HG03575 (cell line): ENCODE measurements around the gene SNX2.
"Not testable (repeated sequence)": the region's sequence is repeated elsewhere in the genome, so short reads cannot be mapped to it uniquely, and the experiment has no call there.

ENCODE experiments used
- ATAC-seq: cut with Tn5 transposase; IDR thresholded peaks from one replicate; pipeline ENCODE4 v1.9.1; 2021; ENCODE audit not compliant: unreplicated experiment, insufficient number of reproducible peaks, low FRiP score; ENCODE audit errors: extremely low read depth

The SNX2 gene

GRCh38 chr5:122774861-122775549, at the start of gene SNX2:
Gene SNX2, plus strand, starts transcription at chr5:122775080. Its CDS starts 24 bp downstream, at chr5:122775104.
- peak; percentile 32 for ATAC-seq

GRCh38 chr5:122727112-122727541, 47.8 kb upstream of the SNX2 start:
- ATAC-seq, result peak; percentile 58

- no peak for ATAC-seq
Measured at GRCh38 chr5:122730037-122730436, 44.8 kb upstream of the SNX2 start.

GRCh38 chr5:122730456-122730855, 44.4 kb upstream of the SNX2 start:
- no peak for ATAC-seq

- peak; percentile 84 for ATAC-seq
Measured at GRCh38 chr5:122736086-122736845, 38.6 kb upstream of the SNX2 start.

GRCh38 chr5:122738088-122738487, 36.8 kb upstream of the SNX2 start:
- no peak for ATAC-seq

- ATAC-seq, result no peak
Measured at GRCh38 chr5:122741681-122742080, 33.2 kb upstream of the SNX2 start.

- no peak for ATAC-seq
Measured at GRCh38 chr5:122743261-122743660, 31.6 kb upstream of the SNX2 start.

GRCh38 chr5:122745597-122745996, 29.3 kb upstream of the SNX2 start:
- ATAC-seq, result no peak

GRCh38 chr5:122749886-122750285, 25.0 kb upstream of the SNX2 start:
- no peak for ATAC-seq

GRCh38 chr5:122751293-122751782, 23.5 kb upstream of the SNX2 start:
- no peak for ATAC-seq

GRCh38 chr5:122753500-122753899, 21.4 kb upstream of the SNX2 start:
- ATAC-seq, result no peak

GRCh38 chr5:122755783-122756182, 19.1 kb upstream of the SNX2 start:
- ATAC-seq, result no peak

GRCh38 chr5:122756264-122756911, 18.5 kb upstream of the SNX2 start:
- ATAC-seq, result peak; percentile 87

GRCh38 chr5:122757285-122757684, 17.6 kb upstream of the SNX2 start:
- ATAC-seq, result no peak

GRCh38 chr5:122759241-122760070, 15.4 kb upstream of the SNX2 start:
- ATAC-seq, result no peak

GRCh38 chr5:122760236-122760635, 14.6 kb upstream of the SNX2 start:
- ATAC-seq, result no peak

- no peak for ATAC-seq
Measured at GRCh38 chr5:122761115-122761514, 13.8 kb upstream of the SNX2 start.

GRCh38 chr5:122761896-122762295, 13.0 kb upstream of the SNX2 start:
- not testable (repeated sequence) for ATAC-seq
